NB4 (cell line): ENCODE results near the gene FAM184A.

Experiments
- CTCF ChIP-seq: IDR thresholded peaks from one replicate; pipeline ENCODE4 v1.5.1; 2012; ENCODE audit warnings: low read depth, low read length
- POLR2A ChIP-seq: IDR thresholded peaks from 2 replicates; pipeline ENCODE4 v1.6.1; 2011; ENCODE audit warnings: mild to moderate bottlenecking; ENCODE audit not compliant: insufficient read length; ENCODE audit errors: extremely low read depth
- TF ChIP-seq, protein P1 (sequence below): IDR thresholded peaks from 2 replicates; pipeline ENCODE4 v1.6.1; 2011; ENCODE audit warnings: low read depth, low read length

- TF ChIP-seq, protein P1, sequence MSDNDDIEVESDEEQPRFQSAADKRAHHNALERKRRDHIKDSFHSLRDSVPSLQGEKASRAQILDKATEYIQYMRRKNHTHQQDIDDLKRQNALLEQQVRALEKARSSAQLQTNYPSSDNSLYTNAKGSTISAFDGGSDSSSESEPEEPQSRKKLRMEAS: no peak
- TF ChIP-seq CTCF (no peak), POLR2A (no peak)
These were observed 138.8 kb downstream of the FAM184A start for GRCh38 chr6:118939683-118940082.
